HCT116 (cell line): ENCODE results near the gene CIB1. TPM values are rescaled to one million over a fixed set of nuclear protein-coding genes. Genes with fewer than 3 reads are reported as not detected.
"Not testable (repeated sequence)": the region's sequence is repeated elsewhere in the genome, so short reads cannot be mapped to it uniquely, and the experiment has no call there.

ENCODE experiments used
- ATAC-seq: fragments of 200-7000 bp; cut with Tn5 transposase; 2 replicates; pipeline ENCODE4 v1.9.1; 2020; ENCODE audit warnings: mild to moderate bottlenecking, moderate library complexity
- BruUV-seq: library from RNA; stranded (reverse); fragments of 400-500 nt; replicated peaks from 2 replicates; lab custom pipeline; 2021; lab: Mats Ljungman, UMichigan
- CTCF ChIA-PET: fragments of 300-600 bp; sonication (Branson Sonifier 250); formaldehyde crosslinking; loops from one replicate; lab custom pipeline; 2021; ENCODE audit warnings: antibody characterized with exemption; lab: Charles Lee
- POLR2A ChIA-PET: fragments of 300-600, 350-600 bp; sonication (Branson Sonifier 250); formaldehyde crosslinking; loops from one replicate; lab custom pipeline; 2021; ENCODE audit warnings: antibody characterized with exemption; lab: Charles Lee
- RAD21 ChIA-PET, 2 experiments: fragments of 300-600 bp; sonication (Branson Sonifier 250); formaldehyde crosslinking; loops; one replicate each; lab custom pipeline; 2023; ENCODE audit warnings: low total read pairs in 2 of 2; ENCODE audit not compliant: uncharacterized antibody in 2 of 2, unreplicated experiment in 2 of 2, low non-redundant PET in 1 of 2; lab: Charles Lee
- DNase-seq: peaks from one replicate; pipeline ENCODE4 v3.0.0-alpha.2; 2010; ENCODE audit warnings: low read depth, low spot score
- H2AFZ ChIP-seq: fragments of 200-600 bp; shearing (Covaris generic), sonication (generic); 2 replicates; pipeline ENCODE4 v1.6.1; 2017; ENCODE audit warnings: low read depth, mixed run types, mixed read lengths, antibody characterized with exemption, low read length; ENCODE audit not compliant: poor library complexity, severe bottlenecking
- H3K27ac ChIP-seq: 2 replicates; pipeline ENCODE4 v1.5.1; 2012; ENCODE audit warnings: low read depth, low read length
- H3K27me3 ChIP-seq: fragments of 200-600 bp; sonication (generic); 2 replicates; pipeline ENCODE4 v1.6.1; 2016; ENCODE audit warnings: mixed run types, low read length, mixed read lengths; ENCODE audit not compliant: insufficient read depth
- H3K36me3 ChIP-seq, 2 experiments: fragments of 200-500 bp in 1 of 2; fragments of 200-600 bp in 1 of 2; sonication (Bioruptor generic) in 1 of 2; sonication (generic) in 1 of 2; 2 replicates each; pipeline versions ENCODE4 v1.5.1 to v1.6.1; 2014 to 2016; ENCODE audit warnings: low read length in 2 of 2, inconsistent platforms in 1 of 2, mixed read lengths in 1 of 2, mixed run types in 1 of 2; ENCODE audit not compliant: insufficient read depth in 2 of 2, control insufficient read depth in 1 of 2
- H3K4me1 ChIP-seq, 2 experiments: fragments of 200-600 bp in 1 of 2; sonication (generic) in 1 of 2; 2 replicates each; pipeline versions ENCODE4 v1.5.1 to v1.6.1; 2012 to 2017; ENCODE audit warnings: low read length in 2 of 2, inconsistent platforms in 1 of 2, mild to moderate bottlenecking in 1 of 2, mixed read lengths in 1 of 2, mixed run types in 1 of 2, moderate library complexity in 1 of 2; ENCODE audit not compliant: insufficient read depth in 2 of 2, control insufficient read depth in 1 of 2
- H3K4me2 ChIP-seq: fragments of 200-600 bp; sonication (generic); 2 replicates; pipeline ENCODE4 v1.6.1; 2017; ENCODE audit warnings: mixed run types, low read length, mixed read lengths
- H3K4me3 ChIP-seq, 2 experiments: fragments of 200-600 bp in 1 of 2; sonication (generic) in 1 of 2; replicated peaks in 1 of 2; 2 replicates each; pipeline ENCODE4 v1.5.1; 2011 to 2016; ENCODE audit warnings: low read length in 2 of 2, control low read depth in 1 of 2, low read depth in 1 of 2, mild to moderate bottlenecking in 1 of 2, mixed read lengths in 1 of 2, mixed run types in 1 of 2
- H3K79me2 ChIP-seq: fragments of 200-600 bp; sonication (generic); 2 replicates; pipeline ENCODE4 v1.6.1; 2017; ENCODE audit warnings: mild to moderate bottlenecking, mixed run types, low read length, moderate library complexity, mixed read lengths; ENCODE audit not compliant: insufficient read depth
- H3K9ac ChIP-seq: fragments of 200-600 bp; sonication (generic); 2 replicates; pipeline ENCODE4 v1.6.1; 2016; ENCODE audit warnings: low read length, mixed read lengths
- H3K9me2 ChIP-seq: fragments of 200-600 bp; sonication (generic), shearing (Covaris generic); 2 replicates; pipeline ENCODE4 v1.6.1; 2017; ENCODE audit warnings: mixed run types, mild to moderate bottlenecking, moderate library complexity; ENCODE audit not compliant: insufficient read depth
- H3K9me3 ChIP-seq, 2 experiments: fragments of 200-500 bp in 1 of 2; fragments of 200-600 bp in 1 of 2; sonication (Bioruptor generic) in 1 of 2; sonication (generic) in 1 of 2; 2 replicates each; pipeline ENCODE4 v1.6.1; 2014 to 2017; ENCODE audit warnings: low read length in 2 of 2, mixed read lengths in 2 of 2, inconsistent platforms in 1 of 2, low read depth in 1 of 2, mild to moderate bottlenecking in 1 of 2, mixed run types in 1 of 2, moderate library complexity in 1 of 2; ENCODE audit not compliant: control insufficient read depth in 1 of 2, insufficient read depth in 1 of 2
- H4K20me1 ChIP-seq: fragments of 200-600 bp; sonication (generic), shearing (Covaris generic); 2 replicates; pipeline ENCODE4 v1.6.1; 2017; ENCODE audit warnings: mixed run types, mild to moderate bottlenecking, moderate library complexity; ENCODE audit not compliant: insufficient read depth
- EGR1 ChIP-seq: IDR thresholded peaks from 2 replicates; pipeline ENCODE4 v1.6.1; 2012; ENCODE audit warnings: low read depth
- EZH2 ChIP-seq: fragments of 200-600 bp; sonication (generic); IDR thresholded peaks from 2 replicates; pipeline ENCODE4 v1.6.1; 2017; ENCODE audit warnings: antibody characterized with exemption, mixed run types
- RAD21 ChIP-seq: IDR thresholded peaks from 2 replicates; pipeline ENCODE4 v1.6.1; 2012; ENCODE audit warnings: low read depth, mild to moderate bottlenecking
- REST ChIP-seq: IDR thresholded peaks from 2 replicates; pipeline ENCODE4 v1.6.1; 2012; ENCODE audit warnings: low read depth
- SIN3A ChIP-seq: IDR thresholded peaks from 2 replicates; pipeline ENCODE4 v1.6.1; 2012; ENCODE audit warnings: low read depth
- SP1 ChIP-seq: IDR thresholded peaks from 2 replicates; pipeline ENCODE4 v1.6.1; 2012; ENCODE audit warnings: low read depth
- SRF ChIP-seq: IDR thresholded peaks from 2 replicates; pipeline ENCODE4 v1.6.1; 2012; ENCODE audit warnings: low read depth
- TCF7L2 ChIP-seq: IDR thresholded peaks from 2 replicates; pipeline ENCODE4 v1.7.0; 2011; ENCODE audit warnings: borderline replicate concordance, inconsistent platforms; ENCODE audit not compliant: insufficient read depth, insufficient read length; ENCODE audit errors: extremely low read depth
- ZBTB33 ChIP-seq: IDR thresholded peaks from 2 replicates; pipeline ENCODE4 v1.6.1; 2011; ENCODE audit warnings: mild to moderate bottlenecking, low read length, moderate library complexity; ENCODE audit not compliant: insufficient replicate concordance; ENCODE audit errors: extremely low read depth
- ZFX ChIP-seq: fragments of 450-650 bp; IDR thresholded peaks from 2 replicates; pipeline ENCODE4 v1.6.1; 2017
- ZNF274 ChIP-seq: fragments of 200-500 bp; sonication (Bioruptor generic); IDR thresholded peaks from 2 replicates; pipeline ENCODE4 v1.6.1; 2014; ENCODE audit warnings: mild to moderate bottlenecking, low read depth, low read length, inconsistent platforms
- intact Hi-C: fragments of 100-400 bp; cut with micrococcal nuclease; formaldehyde crosslinking; loops from 2 replicates; pipeline ENCODE4 v1.10.0; 2022
- total RNA-seq: library from RNA; stranded (reverse); gene quantifications from one replicate; pipeline ENCODE4 v1.2.1, GENCODE V29; 2021; ENCODE audit not compliant: unreplicated experiment
- TF ChIP-seq, protein P1 (sequence below): IDR thresholded peaks from 2 replicates; pipeline ENCODE4 v1.6.1; 2012
- TF ChIP-seq, protein P2 (sequence below): IDR thresholded peaks from 2 replicates; pipeline ENCODE4 v1.6.1; 2012

CIB1 gene
- total RNA-seq, 1 experiment from 2014 or later: 92.7 TPM

GRCh38 chr15:90260731-90261130, 27.0 kb upstream of the CIB1 start:
- H4K20me1 ChIP-seq, RAD21 ChIA-PET, POLR2A ChIA-PET: not testable (repeated sequence)

DNA sequence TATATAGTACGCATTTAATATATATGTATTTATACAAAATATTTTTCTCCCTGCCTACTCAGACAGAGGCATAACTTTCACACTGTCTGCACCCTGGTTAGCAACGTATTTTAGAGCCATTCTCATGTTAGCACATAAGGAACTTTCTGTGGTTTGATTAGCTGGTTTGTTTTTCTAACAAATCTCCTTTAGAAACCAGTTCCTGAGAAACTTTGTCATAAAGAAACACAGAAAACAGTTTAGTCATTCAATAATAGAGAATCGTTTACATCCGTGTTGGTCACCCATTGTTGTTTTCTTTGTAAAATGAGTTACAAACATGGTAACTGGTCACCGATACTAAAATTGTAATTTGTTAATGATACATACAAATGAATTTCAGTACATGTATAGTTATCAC, 25.8 kb upstream of the CIB1 start:
- CTCF ChIA-PET: no interaction called here

More at GRCh38 chr15:90260731-90261130, 27.0 kb upstream of the CIB1 start:
- DNase-seq, H3K4me2 ChIP-seq, H3K4me3 ChIP-seq, ATAC-seq, BruUV-seq, H2AFZ ChIP-seq, H3K27me3 ChIP-seq, CTCF ChIA-PET, H3K36me3 ChIP-seq, H3K9ac ChIP-seq, intact Hi-C loops, H3K9me3 ChIP-seq, H3K27ac ChIP-seq, H3K9me2 ChIP-seq: not testable (repeated sequence)
- H3K4me1 ChIP-seq: peaks cover 7 to 30% of the 10 kb centered on the region in 2 experiments; a peak in 3 of 4 replicates
- H3K79me2 ChIP-seq: peaks cover 11% of the 10 kb centered on the region

More for the DNA sequence above, 25.8 kb upstream of the CIB1 start:
- intact Hi-C loops: no loop called here
- no peaks in the 10 kb centered on the region for H4K20me1 ChIP-seq
- no peak overlapping the region for H2AFZ ChIP-seq
- H3K36me3 ChIP-seq: no peaks in the 10 kb centered on the region
- H3K27me3 ChIP-seq: no peaks in the 10 kb centered on the region
- peaks cover 7 to 25% of the 10 kb centered on the region in 2 experiments; a peak in 3 of 4 replicates for H3K4me1 ChIP-seq
- no peak overlapping the region for H3K4me2 ChIP-seq
- ChIA-PET POLR2A (no interaction called here), RAD21 (no interaction called here)
- no peaks in the 10 kb centered on the region for H3K9me2 ChIP-seq
- BruUV-seq: no TSS peak
- 0 out of 2 replicates have a peak, but pooled peaks cover 4% of the 10 kb centered on the region for H3K79me2 ChIP-seq
- H3K27ac ChIP-seq: no peak overlapping the region
- H3K9ac ChIP-seq: no peak overlapping the region
- ATAC-seq (no peak), DNase-seq (no peak)
- H3K9me3 ChIP-seq: no peaks in the 10 kb centered on the region
- no peak overlapping the region for H3K4me3 ChIP-seq
- TF ChIP-seq EGR1: no peak
- no peak for TF ChIP-seq SRF
- no peak for TF ChIP-seq SIN3A
- TF ChIP-seq TCF7L2: no peak
- TF ChIP-seq, protein P1, sequence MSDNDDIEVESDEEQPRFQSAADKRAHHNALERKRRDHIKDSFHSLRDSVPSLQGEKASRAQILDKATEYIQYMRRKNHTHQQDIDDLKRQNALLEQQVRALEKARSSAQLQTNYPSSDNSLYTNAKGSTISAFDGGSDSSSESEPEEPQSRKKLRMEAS: no peak
- TF ChIP-seq, protein P2, sequence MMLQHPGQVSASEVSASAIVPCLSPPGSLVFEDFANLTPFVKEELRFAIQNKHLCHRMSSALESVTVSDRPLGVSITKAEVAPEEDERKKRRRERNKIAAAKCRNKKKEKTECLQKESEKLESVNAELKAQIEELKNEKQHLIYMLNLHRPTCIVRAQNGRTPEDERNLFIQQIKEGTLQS: no peak
- TF ChIP-seq SP1: no peak
- no peak for TF ChIP-seq REST
- TF ChIP-seq ZNF274: no peak
- no peak for TF ChIP-seq RAD21
- no peak for TF ChIP-seq ZBTB33
- TF ChIP-seq ZFX: no peak
- TF ChIP-seq EZH2: no peak
